ENCODE results near the gene SPAAR. TPM values are rescaled to one million over a fixed set of nuclear protein-coding genes. Genes with fewer than 3 reads are reported as not detected.
"Not testable (repeated sequence)": the region's sequence is repeated elsewhere in the genome, so short reads cannot be mapped to it uniquely, and the experiment has no call there.

The SPAAR gene
- total RNA-seq, 2 donors from 2014 or later: 0.29 TPM; not detected in 1

GRCh38 chr9:35882263-35882848 is 26.9 kb upstream of the SPAAR start:
- Histone ChIP-seq H3K27ac (ENCODE audit: low read depth, low read length) (no peak overlapping the region), H3K27me3 (ENCODE audit: control insufficient read depth, insufficient read depth, low read length, poor library complexity, severe bottlenecking) (no peaks in the 10 kb centered on the region), H3K4me1 (ENCODE audit: control insufficient read depth, insufficient read depth, low read length) (no peaks in the 10 kb centered on the region), H3K9me3 (ENCODE audit: control insufficient read depth, low read length) (peaks cover under 1% of the 10 kb centered on the region), H3K9ac (ENCODE audit: extremely low read depth, low read length, poor library complexity, severe bottlenecking) (no peak overlapping the region), H3K4me3 (ENCODE audit: low read length) (no peak overlapping the region), H3K36me3 (ENCODE audit: control insufficient read depth, insufficient read depth, low read length) (no peaks in the 10 kb centered on the region)
- H3K4me3 Mint-ChIP-seq: no peak overlapping the region
- 0 to 8% methylated on average over 1 to 4 of the region's 4 CpGs for WGBS, 2 experiments (ENCODE audit: insufficient coverage in 1 of 2, insufficient read length in 1 of 2)
- H3K36me3 Mint-ChIP-seq (ENCODE audit: low read depth): no peaks in the 10 kb centered on the region
- H3K27ac Mint-ChIP-seq: no peak overlapping the region
- peaks cover 8% of the 10 kb centered on the region for H3K27me3 Mint-ChIP-seq (ENCODE audit: insufficient read depth)
- peak; percentile 92 for DNase-seq
- no peaks in the 10 kb centered on the region for H3K4me1 Mint-ChIP-seq
- TF ChIP-seq CTCF (conservative IDR thresholded peaks at IDR 0.05): peak; percentile 98
- H3K9me3 Mint-ChIP-seq: peaks cover 6% of the 10 kb centered on the region

- no peak for TF ChIP-seq CTCF (conservative IDR thresholded peaks at IDR 0.05)
- Histone ChIP-seq H3K27ac (ENCODE audit: low read depth, low read length) (no peak overlapping the region), H3K27me3 (ENCODE audit: control insufficient read depth, insufficient read depth, low read length, poor library complexity, severe bottlenecking) (no peaks in the 10 kb centered on the region), H3K4me1 (ENCODE audit: control insufficient read depth, insufficient read depth, low read length) (no peaks in the 10 kb centered on the region), H3K9ac (ENCODE audit: extremely low read depth, low read length, poor library complexity, severe bottlenecking) (no peak overlapping the region), H3K36me3 (ENCODE audit: control insufficient read depth, insufficient read depth, low read length) (no peaks in the 10 kb centered on the region), H3K4me3 (ENCODE audit: low read length) (no peak overlapping the region), H3K9me3 (ENCODE audit: control insufficient read depth, low read length) (no peaks in the 10 kb centered on the region)
- H3K4me3 Mint-ChIP-seq: no peak overlapping the region
- H3K9me3 Mint-ChIP-seq: no peaks in the 10 kb centered on the region
- no peak overlapping the region for H3K27ac Mint-ChIP-seq
- H3K27me3 Mint-ChIP-seq (ENCODE audit: insufficient read depth): peaks cover 6% of the 10 kb centered on the region
- H3K36me3 Mint-ChIP-seq (ENCODE audit: low read depth): no peaks in the 10 kb centered on the region
- no peak for DNase-seq
- 69 to 73% methylated on average over 2 to 3 of the region's 3 CpGs for WGBS, 2 experiments (ENCODE audit: insufficient coverage in 1 of 2, insufficient read length in 1 of 2)
- no peaks in the 10 kb centered on the region for H3K4me1 Mint-ChIP-seq
Observed at GRCh38 chr9:35882996-35883395, 26.3 kb upstream of the SPAAR start.

GRCh38 chr9:35884908-35885307 is 24.4 kb upstream of the SPAAR start:
- H3K27ac ChIP-seq (ENCODE audit: low read depth, low read length); H3K27me3 Mint-ChIP-seq (ENCODE audit: insufficient read depth); H3K36me3 Mint-ChIP-seq (ENCODE audit: low read depth); DNase-seq; H3K36me3 ChIP-seq (ENCODE audit: control insufficient read depth, insufficient read depth, low read length); H3K4me1 Mint-ChIP-seq; H3K27ac Mint-ChIP-seq; H3K4me3 Mint-ChIP-seq; H3K4me3 ChIP-seq (ENCODE audit: low read length); H3K9me3 ChIP-seq (ENCODE audit: control insufficient read depth, low read length); H3K4me1 ChIP-seq (ENCODE audit: control insufficient read depth, insufficient read depth, low read length); H3K27me3 ChIP-seq (ENCODE audit: control insufficient read depth, insufficient read depth, low read length, poor library complexity, severe bottlenecking); H3K9me3 Mint-ChIP-seq; H3K9ac ChIP-seq (ENCODE audit: extremely low read depth, low read length, poor library complexity, severe bottlenecking): not testable (repeated sequence)
- 92 to 95% methylated on average over 2 to 3 of the region's 3 CpGs for WGBS, 2 experiments (ENCODE audit: insufficient coverage in 1 of 2, insufficient read length in 1 of 2)

GRCh38 chr9:35891646-35892045 is 17.6 kb upstream of the SPAAR start:
- no peaks in the 10 kb centered on the region for H3K4me1 Mint-ChIP-seq
- H3K27ac Mint-ChIP-seq: no peak overlapping the region
- H3K27ac ChIP-seq (ENCODE audit: low read depth, low read length): no peak overlapping the region
- H3K4me3 ChIP-seq (ENCODE audit: low read length): no peak overlapping the region
- peaks cover 18% of the 10 kb centered on the region for H3K27me3 ChIP-seq (ENCODE audit: control insufficient read depth, insufficient read depth, low read length, poor library complexity, severe bottlenecking)
- no peak for TF ChIP-seq CTCF (conservative IDR thresholded peaks at IDR 0.05)
- H3K27me3 Mint-ChIP-seq (ENCODE audit: insufficient read depth): peaks cover 14% of the 10 kb centered on the region
- no peak overlapping the region for H3K9ac ChIP-seq (ENCODE audit: extremely low read depth, low read length, poor library complexity, severe bottlenecking)
- H3K4me3 Mint-ChIP-seq: no peak overlapping the region
- no peak for DNase-seq
- no peaks in the 10 kb centered on the region for H3K4me1 ChIP-seq (ENCODE audit: control insufficient read depth, insufficient read depth, low read length)
- no peaks in the 10 kb centered on the region for H3K36me3 ChIP-seq (ENCODE audit: control insufficient read depth, insufficient read depth, low read length)
- no peaks in the 10 kb centered on the region for H3K9me3 ChIP-seq (ENCODE audit: control insufficient read depth, low read length)
- no peaks in the 10 kb centered on the region for H3K36me3 Mint-ChIP-seq (ENCODE audit: low read depth)
- no peaks in the 10 kb centered on the region for H3K9me3 Mint-ChIP-seq
- WGBS, 2 experiments (ENCODE audit: insufficient coverage in 1 of 2, insufficient read length in 1 of 2): 78 to 84% methylated on average over 3 of the region's 3 CpGs
